ENCODE data around the gene ZFP36L2.

ZFP36L2 gene

GRCh38 chr2:43248621-43249020 is 22.2 kb upstream of the ZFP36L2 start:
- in situ Hi-C loops (cut with HindIII; ENCODE audit: low pct_ligation_motif_present, low sequenced_read_pairs): no loop called here
- H3K27ac ChIP-seq: no peak overlapping the region
- no peaks in the 10 kb centered on the region for H3K27me3 ChIP-seq (replicated peaks)
- DNase-seq: no peak
- no peaks in the 10 kb centered on the region for H3K36me3 ChIP-seq (replicated peaks)
- TF ChIP-seq, protein P1, sequence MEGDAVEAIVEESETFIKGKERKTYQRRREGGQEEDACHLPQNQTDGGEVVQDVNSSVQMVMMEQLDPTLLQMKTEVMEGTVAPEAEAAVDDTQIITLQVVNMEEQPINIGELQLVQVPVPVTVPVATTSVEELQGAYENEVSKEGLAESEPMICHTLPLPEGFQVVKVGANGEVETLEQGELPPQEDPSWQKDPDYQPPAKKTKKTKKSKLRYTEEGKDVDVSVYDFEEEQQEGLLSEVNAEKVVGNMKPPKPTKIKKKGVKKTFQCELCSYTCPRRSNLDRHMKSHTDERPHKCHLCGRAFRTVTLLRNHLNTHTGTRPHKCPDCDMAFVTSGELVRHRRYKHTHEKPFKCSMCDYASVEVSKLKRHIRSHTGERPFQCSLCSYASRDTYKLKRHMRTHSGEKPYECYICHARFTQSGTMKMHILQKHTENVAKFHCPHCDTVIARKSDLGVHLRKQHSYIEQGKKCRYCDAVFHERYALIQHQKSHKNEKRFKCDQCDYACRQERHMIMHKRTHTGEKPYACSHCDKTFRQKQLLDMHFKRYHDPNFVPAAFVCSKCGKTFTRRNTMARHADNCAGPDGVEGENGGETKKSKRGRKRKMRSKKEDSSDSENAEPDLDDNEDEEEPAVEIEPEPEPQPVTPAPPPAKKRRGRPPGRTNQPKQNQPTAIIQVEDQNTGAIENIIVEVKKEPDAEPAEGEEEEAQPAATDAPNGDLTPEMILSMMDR (IDR thresholded peaks at IDR 0.05; ENCODE audit: low read depth, low read length, missing control alignments): no peak
- no peak overlapping the region for H3K4me3 ChIP-seq (ENCODE audit: low read depth, low read length)

DNA sequence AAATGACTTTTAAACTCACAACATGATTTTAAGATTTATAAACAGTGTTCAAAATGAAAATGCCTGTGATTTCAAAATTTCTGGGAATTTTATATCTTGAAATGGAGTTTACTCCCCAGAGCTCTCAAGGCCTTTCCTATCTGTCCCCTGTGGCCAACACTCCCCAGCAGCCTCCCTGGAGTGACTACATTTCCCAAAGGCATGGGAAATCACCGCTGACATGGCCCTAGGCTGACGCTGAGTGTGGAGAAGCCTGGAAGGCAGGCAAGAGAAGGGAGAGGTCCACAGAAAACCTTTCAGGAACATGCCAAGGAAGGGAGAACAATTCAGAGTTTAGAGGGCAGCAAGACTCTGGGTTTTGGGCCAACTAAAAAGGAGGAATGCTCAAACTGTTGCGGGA is 20.2 kb upstream of the ZFP36L2 start:
- Histone ChIP-seq H3K27me3 (replicated peaks) (no peaks in the 10 kb centered on the region), H3K4me3 (ENCODE audit: low read depth, low read length) (no peak overlapping the region), H3K36me3 (replicated peaks) (no peaks in the 10 kb centered on the region), H3K27ac (no peak overlapping the region)
- no peak for DNase-seq
- in situ Hi-C loops (cut with HindIII; ENCODE audit: low pct_ligation_motif_present, low sequenced_read_pairs): no loop called here
- TF ChIP-seq, protein P1 (IDR thresholded peaks at IDR 0.05; ENCODE audit: low read depth, low read length, missing control alignments): no peak

DNA sequence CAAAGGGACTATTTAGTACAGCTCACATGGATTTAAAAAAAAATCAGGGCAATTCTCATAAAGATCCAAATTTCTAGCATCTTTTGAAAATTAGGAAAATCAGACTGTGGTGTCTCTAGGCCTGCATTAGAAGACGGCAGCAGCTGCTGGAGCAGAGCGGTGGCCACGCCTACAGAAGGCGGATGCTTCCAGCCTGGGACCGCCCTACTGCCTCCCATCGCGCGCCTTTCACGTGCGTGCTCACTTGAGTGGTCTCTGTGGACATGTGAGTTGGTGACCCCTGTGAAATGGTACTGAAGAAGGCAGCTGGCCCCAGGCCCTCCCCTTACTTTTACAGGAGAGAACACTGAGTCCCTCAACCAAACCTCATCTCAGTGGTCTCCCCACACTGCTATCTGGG is 15.2 kb upstream of the ZFP36L2 start:
- H3K4me3 ChIP-seq (ENCODE audit: low read depth, low read length): no peak overlapping the region
- H3K27ac ChIP-seq: no peak overlapping the region
- in situ Hi-C loops (cut with HindIII; ENCODE audit: low pct_ligation_motif_present, low sequenced_read_pairs): no loop called here
- no peaks in the 10 kb centered on the region for H3K36me3 ChIP-seq (replicated peaks)
- H3K27me3 ChIP-seq (replicated peaks): no peaks in the 10 kb centered on the region
- no peak for DNase-seq
- TF ChIP-seq, protein P1 (IDR thresholded peaks at IDR 0.05; ENCODE audit: low read depth, low read length, missing control alignments): no peak

- no peak overlapping the region for H3K27ac ChIP-seq
- DNase-seq: no peak
Measured at GRCh38 chr2:43240766-43241150, 14.4 kb upstream of the ZFP36L2 start.

DNA sequence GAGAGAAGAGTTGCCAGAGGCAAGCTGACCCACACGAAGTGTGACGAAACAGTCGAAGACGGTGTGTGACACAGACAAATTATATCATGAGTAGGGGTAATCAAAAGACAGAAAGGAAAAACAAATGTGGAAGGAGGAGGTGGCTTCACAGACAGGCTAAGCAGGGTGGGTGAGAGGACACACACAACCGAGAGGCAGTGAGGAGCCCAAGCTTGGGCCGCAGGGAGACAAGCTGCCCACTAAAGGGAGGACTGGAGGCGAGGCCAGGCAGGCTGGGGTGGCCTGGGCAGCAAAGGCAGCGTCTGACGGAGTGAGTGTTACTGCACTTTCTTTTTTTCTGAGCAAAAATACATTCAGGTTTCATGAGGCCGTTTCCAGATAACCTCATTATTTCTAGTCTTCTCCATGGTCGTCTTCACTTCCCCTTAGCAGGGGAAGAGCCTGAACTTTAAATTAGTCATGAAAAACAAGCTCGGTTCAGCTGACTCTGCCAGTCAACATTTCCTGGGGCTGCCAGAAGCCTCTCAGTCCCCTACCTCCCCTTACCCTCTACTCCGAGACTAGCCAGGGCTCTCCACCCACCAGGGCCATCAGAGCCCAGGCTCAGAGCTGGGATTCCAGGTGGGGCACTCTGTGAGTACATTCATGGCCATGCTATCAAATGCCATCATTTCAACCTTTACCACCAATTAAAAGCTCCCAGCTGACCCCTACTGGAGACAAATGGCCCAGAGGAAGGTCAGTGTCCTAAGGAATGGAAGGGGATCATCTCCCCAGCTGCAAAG is 13.8 kb upstream of the ZFP36L2 start:
- H3K27me3 ChIP-seq (replicated peaks): no peaks in the 10 kb centered on the region
- H3K4me3 ChIP-seq (ENCODE audit: low read depth, low read length): no peak overlapping the region
- no peak for DNase-seq
- TF ChIP-seq, protein P1 (IDR thresholded peaks at IDR 0.05; ENCODE audit: low read depth, low read length, missing control alignments): peak; percentile 21
- in situ Hi-C loops (cut with HindIII; ENCODE audit: low pct_ligation_motif_present, low sequenced_read_pairs): no loop called here
- H3K36me3 ChIP-seq (replicated peaks): no peaks in the 10 kb centered on the region
- no peak overlapping the region for H3K27ac ChIP-seq

More at GRCh38 chr2:43240766-43241150, 14.4 kb upstream of the ZFP36L2 start:
- TF ChIP-seq, protein P1 (IDR thresholded peaks at IDR 0.05; ENCODE audit: low read depth, low read length, missing control alignments): no peak
- Histone ChIP-seq H3K36me3 (replicated peaks) (no peaks in the 10 kb centered on the region), H3K4me3 (ENCODE audit: low read depth, low read length) (no peak overlapping the region), H3K27me3 (replicated peaks) (no peaks in the 10 kb centered on the region)
- in situ Hi-C loops (cut with HindIII; ENCODE audit: low pct_ligation_motif_present, low sequenced_read_pairs): no loop called here

DNA sequence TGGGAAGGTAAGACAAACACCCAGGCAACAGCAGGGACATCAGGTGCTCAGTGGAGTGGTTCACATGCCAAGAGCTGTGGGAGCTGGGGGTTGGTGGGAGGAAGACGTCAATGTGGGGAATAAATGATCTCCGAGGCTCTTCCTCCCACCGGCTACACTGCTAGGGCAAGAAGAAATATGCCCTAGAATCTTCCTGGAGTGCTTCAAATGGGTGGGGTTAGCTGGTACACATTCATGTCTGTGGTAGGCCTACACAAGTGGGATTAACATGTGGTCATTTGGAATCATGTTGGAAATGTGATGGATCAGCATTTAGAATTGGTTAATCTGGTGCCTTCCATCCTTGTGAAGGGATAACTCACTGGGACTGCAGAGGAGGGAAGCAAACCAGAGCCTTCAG is 12.4 kb upstream of the ZFP36L2 start:
- in situ Hi-C loops (cut with HindIII; ENCODE audit: low pct_ligation_motif_present, low sequenced_read_pairs): no loop called here
- Histone ChIP-seq H3K4me3 (ENCODE audit: low read depth, low read length) (no peak overlapping the region), H3K36me3 (replicated peaks) (no peaks in the 10 kb centered on the region), H3K27ac (no peak overlapping the region), H3K27me3 (replicated peaks) (no peaks in the 10 kb centered on the region)
- TF ChIP-seq, protein P1 (IDR thresholded peaks at IDR 0.05; ENCODE audit: low read depth, low read length, missing control alignments): no peak
- no peak for DNase-seq
